Measurements from ENCODE around the gene PACRG.

The PACRG gene

GRCh38 chr6:163237110-163237509 is 509.3 kb downstream of the PACRG start:
- Histone ChIP-seq H3K56ac (ENCODE audit: low read length) (no peak overlapping the region), H3K9ac (ENCODE audit: low read length) (no peak overlapping the region), H3K79me2 (ENCODE audit: control insufficient read depth, insufficient read depth, low read length) (no peaks in the 10 kb centered on the region), H3K18ac (ENCODE audit: low read length) (no peak overlapping the region), H4K8ac (ENCODE audit: low read depth, low read length) (no peak overlapping the region), H3K4me2 (ENCODE audit: low read length) (no peak overlapping the region), H3K27me3 (ENCODE audit: insufficient read depth, low read length, poor library complexity) (no peaks in the 10 kb centered on the region), H3K36me3 (ENCODE audit: control insufficient read depth, insufficient read depth, low read length) (no peaks in the 10 kb centered on the region), H2BK15ac (replicated peaks; ENCODE audit: low read depth) (no peak overlapping the region), H3K27ac (ENCODE audit: low read depth, low read length) (no peak overlapping the region), H2BK120ac (ENCODE audit: low read depth, low read length) (no peak overlapping the region), H2AK5ac (ENCODE audit: low read length) (no peak overlapping the region), H4K5ac (ENCODE audit: low read length) (no peak overlapping the region), H3K79me1 (ENCODE audit: low read length) (no peaks in the 10 kb centered on the region), H2BK5ac (ENCODE audit: low read length) (no peak overlapping the region), H3K4me1 (ENCODE audit: control insufficient read depth, low read depth, low read length) (no peaks in the 10 kb centered on the region), H3K23ac (ENCODE audit: low read length) (no peak overlapping the region), H3K4me3 (ENCODE audit: low read length) (no peak overlapping the region), H3K4ac (ENCODE audit: low read depth, low read length) (no peak overlapping the region)
- no CpG with 5 or more reads among the region's 2 CpGs for WGBS (ENCODE audit: extremely low coverage, insufficient coverage, low lambda C conversion rate)
- DNase-seq = no peak

GRCh38 chr6:163239572-163240340 is 512.0 kb downstream of the PACRG start:
- WGBS (ENCODE audit: extremely low coverage, insufficient coverage, low lambda C conversion rate) = 100% methylated on average over 3 of the region's 19 CpGs

GRCh38 chr6:163240556-163240955 is 512.8 kb downstream of the PACRG start:
- Histone ChIP-seq H4K5ac (ENCODE audit: low read length) (no peak overlapping the region), H3K4me1 (ENCODE audit: control insufficient read depth, low read depth, low read length) (no peaks in the 10 kb centered on the region), H3K18ac (ENCODE audit: low read length) (no peak overlapping the region), H3K4ac (ENCODE audit: low read depth, low read length) (no peak overlapping the region), H3K4me3 (ENCODE audit: low read length) (no peak overlapping the region), H2AK5ac (ENCODE audit: low read length) (no peak overlapping the region), H3K79me2 (ENCODE audit: control insufficient read depth, insufficient read depth, low read length) (no peaks in the 10 kb centered on the region), H3K56ac (ENCODE audit: low read length) (no peak overlapping the region), H2BK120ac (ENCODE audit: low read depth, low read length) (no peak overlapping the region), H3K27me3 (ENCODE audit: insufficient read depth, low read length, poor library complexity) (no peaks in the 10 kb centered on the region), H2BK5ac (ENCODE audit: low read length) (no peak overlapping the region), H3K36me3 (ENCODE audit: control insufficient read depth, insufficient read depth, low read length) (no peaks in the 10 kb centered on the region), H2BK15ac (replicated peaks; ENCODE audit: low read depth) (no peak overlapping the region), H3K79me1 (ENCODE audit: low read length) (no peaks in the 10 kb centered on the region), H3K4me2 (ENCODE audit: low read length) (no peak overlapping the region), H4K8ac (ENCODE audit: low read depth, low read length) (no peak overlapping the region), H3K27ac (ENCODE audit: low read depth, low read length) (no peak overlapping the region), H3K9ac (ENCODE audit: low read length) (no peak overlapping the region), H3K23ac (ENCODE audit: low read length) (no peak overlapping the region)
- WGBS (ENCODE audit: extremely low coverage, insufficient coverage, low lambda C conversion rate) = no CpG with 5 or more reads among the region's 17 CpGs
- DNase-seq = no peak

More at GRCh38 chr6:163239572-163240340, 512.0 kb downstream of the PACRG start:
- Histone ChIP-seq H2BK15ac (replicated peaks; ENCODE audit: low read depth) (no peak overlapping the region), H3K56ac (ENCODE audit: low read length) (no peak overlapping the region), H3K18ac (ENCODE audit: low read length) (no peak overlapping the region), H3K9ac (ENCODE audit: low read length) (no peak overlapping the region), H3K79me2 (ENCODE audit: control insufficient read depth, insufficient read depth, low read length) (no peaks in the 10 kb centered on the region), H3K36me3 (ENCODE audit: control insufficient read depth, insufficient read depth, low read length) (no peaks in the 10 kb centered on the region), H3K79me1 (ENCODE audit: low read length) (no peaks in the 10 kb centered on the region), H3K27me3 (ENCODE audit: insufficient read depth, low read length, poor library complexity) (no peaks in the 10 kb centered on the region), H2AK5ac (ENCODE audit: low read length) (no peak overlapping the region), H3K27ac (ENCODE audit: low read depth, low read length) (no peak overlapping the region), H2BK5ac (ENCODE audit: low read length) (no peak overlapping the region), H3K4me1 (ENCODE audit: control insufficient read depth, low read depth, low read length) (no peaks in the 10 kb centered on the region), H3K4me3 (ENCODE audit: low read length) (no peak overlapping the region), H3K4me2 (ENCODE audit: low read length) (no peak overlapping the region), H2BK120ac (ENCODE audit: low read depth, low read length) (no peak overlapping the region), H3K23ac (ENCODE audit: low read length) (no peak overlapping the region), H4K8ac (ENCODE audit: low read depth, low read length) (no peak overlapping the region), H4K5ac (ENCODE audit: low read length) (no peak overlapping the region), H3K4ac (ENCODE audit: low read depth, low read length) (no peak overlapping the region)
- no peak for DNase-seq

DNA sequence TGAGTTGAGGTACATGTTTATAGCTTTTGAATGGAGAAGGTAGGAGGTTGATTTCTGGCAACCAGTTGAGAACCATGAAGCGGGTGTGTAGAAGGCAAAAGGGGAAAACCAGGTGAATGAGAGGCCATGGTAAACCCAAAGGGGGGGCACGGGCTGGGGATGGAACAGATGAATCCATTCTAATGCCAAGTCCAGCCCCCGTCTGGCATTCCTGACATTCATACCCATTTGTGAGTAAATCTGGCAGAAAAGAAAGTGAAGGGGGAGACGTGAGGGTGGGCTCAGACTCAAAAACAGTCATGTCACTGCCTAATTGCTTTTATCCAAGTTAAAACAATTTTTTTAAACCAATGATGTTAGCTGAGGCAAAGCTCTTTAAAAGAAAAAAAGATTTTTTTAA is 513.9 kb downstream of the PACRG start:
- no peak overlapping the region for H3K4ac ChIP-seq (ENCODE audit: low read depth, low read length)
- H2BK120ac ChIP-seq (ENCODE audit: low read depth, low read length) = no peak overlapping the region
- H2BK5ac ChIP-seq (ENCODE audit: low read length) = no peak overlapping the region
- WGBS (ENCODE audit: extremely low coverage, insufficient coverage, low lambda C conversion rate) = no CpG with 5 or more reads among the region's 4 CpGs
- no peak for DNase-seq
- no peak overlapping the region for H3K9ac ChIP-seq (ENCODE audit: low read length)
- H3K79me1 ChIP-seq (ENCODE audit: low read length) = no peaks in the 10 kb centered on the region
- no peak overlapping the region for H3K4me3 ChIP-seq (ENCODE audit: low read length)
- H3K4me1 ChIP-seq (ENCODE audit: control insufficient read depth, low read depth, low read length) = no peaks in the 10 kb centered on the region
- no peak overlapping the region for H2AK5ac ChIP-seq (ENCODE audit: low read length)
- H3K4me2 ChIP-seq (ENCODE audit: low read length) = no peak overlapping the region
- H3K23ac ChIP-seq (ENCODE audit: low read length) = no peak overlapping the region
- no peak overlapping the region for H4K5ac ChIP-seq (ENCODE audit: low read length)
- no peak overlapping the region for H3K27ac ChIP-seq (ENCODE audit: low read depth, low read length)
- H3K36me3 ChIP-seq (ENCODE audit: control insufficient read depth, insufficient read depth, low read length) = no peaks in the 10 kb centered on the region
- H3K56ac ChIP-seq (ENCODE audit: low read length) = no peak overlapping the region
- H3K79me2 ChIP-seq (ENCODE audit: control insufficient read depth, insufficient read depth, low read length) = no peaks in the 10 kb centered on the region
- no peaks in the 10 kb centered on the region for H3K27me3 ChIP-seq (ENCODE audit: insufficient read depth, low read length, poor library complexity)
- no peak overlapping the region for H2BK15ac ChIP-seq (replicated peaks; ENCODE audit: low read depth)
- no peak overlapping the region for H4K8ac ChIP-seq (ENCODE audit: low read depth, low read length)
- no peak overlapping the region for H3K18ac ChIP-seq (ENCODE audit: low read length)

DNA sequence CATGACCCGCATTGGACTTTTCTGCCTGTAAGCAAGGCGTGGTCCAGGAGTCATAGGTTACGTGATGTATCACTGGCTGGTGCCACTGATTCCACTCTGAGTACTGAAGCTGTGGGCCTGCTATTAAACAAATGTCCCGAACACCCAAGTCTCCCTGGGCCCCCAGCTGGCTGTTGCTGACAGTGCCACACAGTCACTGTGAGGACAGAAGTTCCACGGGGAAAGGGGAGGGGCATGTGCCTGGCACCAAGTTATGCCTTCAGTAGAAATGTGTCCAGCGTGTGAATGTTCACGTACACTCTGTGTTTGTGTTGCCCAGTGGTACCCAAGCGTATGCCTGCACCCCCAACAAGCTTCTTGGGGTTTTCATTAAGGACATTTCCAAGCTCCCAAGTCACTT is 515.3 kb downstream of the PACRG start:
- no peak overlapping the region for H3K9ac ChIP-seq (ENCODE audit: low read length)
- H3K79me1 ChIP-seq (ENCODE audit: low read length) = no peaks in the 10 kb centered on the region
- H3K18ac ChIP-seq (ENCODE audit: low read length) = no peak overlapping the region
- no peak overlapping the region for H3K27ac ChIP-seq (ENCODE audit: low read depth, low read length)
- no peak overlapping the region for H2BK5ac ChIP-seq (ENCODE audit: low read length)
- H3K4me3 ChIP-seq (ENCODE audit: low read length) = no peak overlapping the region
- no peak overlapping the region for H4K8ac ChIP-seq (ENCODE audit: low read depth, low read length)
- H3K23ac ChIP-seq (ENCODE audit: low read length) = no peak overlapping the region
- no peaks in the 10 kb centered on the region for H3K36me3 ChIP-seq (ENCODE audit: control insufficient read depth, insufficient read depth, low read length)
- no peak overlapping the region for H2BK120ac ChIP-seq (ENCODE audit: low read depth, low read length)
- no peaks in the 10 kb centered on the region for H3K27me3 ChIP-seq (ENCODE audit: insufficient read depth, low read length, poor library complexity)
- no peak overlapping the region for H3K4me2 ChIP-seq (ENCODE audit: low read length)
- no peak for DNase-seq
- no peak overlapping the region for H3K4ac ChIP-seq (ENCODE audit: low read depth, low read length)
- no peaks in the 10 kb centered on the region for H3K4me1 ChIP-seq (ENCODE audit: control insufficient read depth, low read depth, low read length)
- H3K56ac ChIP-seq (ENCODE audit: low read length) = no peak overlapping the region
- H3K79me2 ChIP-seq (ENCODE audit: control insufficient read depth, insufficient read depth, low read length) = no peaks in the 10 kb centered on the region
- no peak overlapping the region for H4K5ac ChIP-seq (ENCODE audit: low read length)
- no CpG with 5 or more reads among the region's 8 CpGs for WGBS (ENCODE audit: extremely low coverage, insufficient coverage, low lambda C conversion rate)
- H2BK15ac ChIP-seq (replicated peaks; ENCODE audit: low read depth) = no peak overlapping the region
- H2AK5ac ChIP-seq (ENCODE audit: low read length) = no peak overlapping the region

All from mesendoderm (in vitro differentiated cells).